Activated T-helper 2 cell treated with anti-CD3 and anti-CD28 coated beads, Interferon-gamma antibody, Interleukin-2, Interleukin-4, amounts not matched to agents 10 μg/mL and 5 μg/mL and 100 μg/mL, durations not matched to agents 14 hours and 24 hours and 36 hours (primary cell): ENCODE results near the gene SGK1. TPM values are rescaled to one million over a fixed set of nuclear protein-coding genes. Genes with fewer than 3 reads are reported as not detected.
"Not testable (repeated sequence)": the region's sequence is repeated elsewhere in the genome, so short reads cannot be mapped to it uniquely, and the experiment has no call there.

Experiments
- DNase-seq: peaks from one replicate; pipeline ENCODE4 v3.0.0; 2021; ENCODE audit warnings: low spot score
- H3K27ac Mint-ChIP-seq: one replicate; pipeline ENCODE4 v1.8.0; 2021; ENCODE audit warnings: mixed read lengths
- H3K27me3 Mint-ChIP-seq: one replicate; pipeline ENCODE4 v1.8.0; 2021; ENCODE audit warnings: low read depth, mixed read lengths
- H3K36me3 Mint-ChIP-seq: one replicate; pipeline ENCODE4 v1.8.0; 2021; ENCODE audit warnings: low read depth, mixed read lengths
- H3K4me1 Mint-ChIP-seq: one replicate; pipeline ENCODE4 v1.8.0; 2021; ENCODE audit warnings: low read depth, mixed read lengths
- H3K4me3 Mint-ChIP-seq: one replicate; pipeline ENCODE4 v1.8.0; 2021; ENCODE audit warnings: low read depth, mild to moderate bottlenecking, moderate library complexity, mixed read lengths
- H3K9me3 Mint-ChIP-seq: one replicate; pipeline ENCODE4 v1.8.0; 2021; ENCODE audit warnings: mixed read lengths
- intact Hi-C: fragments of 100-400 bp; cut with micrococcal nuclease; formaldehyde crosslinking; loops from one replicate; pipeline ENCODE4 v1.15.1; 2023
- total RNA-seq: library from RNA; stranded (reverse); gene quantifications from 2 replicates; pipeline ENCODE4 v1.2.3, GENCODE V29; 2022

SGK1 gene
- total RNA-seq, 1 donor from 2014 or later: 74.0 TPM

GRCh38 chr6:134238960-134239795 lies 78.7 kb downstream of the SGK1 start:
- peaks cover 9% of the 10 kb centered on the region for H3K9me3 Mint-ChIP-seq
- peaks cover 42% of the 10 kb centered on the region for H3K4me1 Mint-ChIP-seq
- no peak for DNase-seq
- no peak overlapping the region for H3K4me3 Mint-ChIP-seq
- peak overlapping the region; percentile 67 for H3K27ac Mint-ChIP-seq
- peaks cover 11% of the 10 kb centered on the region for H3K36me3 Mint-ChIP-seq
- H3K27me3 Mint-ChIP-seq: no peaks in the 10 kb centered on the region
- intact Hi-C loops: no loop called here

- H3K27me3 Mint-ChIP-seq: no peaks in the 10 kb centered on the region
- H3K4me3 Mint-ChIP-seq: no peak overlapping the region
- H3K27ac Mint-ChIP-seq: no peak overlapping the region
- H3K9me3 Mint-ChIP-seq: peaks cover 9% of the 10 kb centered on the region
- peaks cover 43% of the 10 kb centered on the region for H3K4me1 Mint-ChIP-seq
- DNase-seq: no peak
- H3K36me3 Mint-ChIP-seq: peaks cover 11% of the 10 kb centered on the region
- intact Hi-C loops: no loop called here
Measured at GRCh38 chr6:134238006-134238405, 79.9 kb downstream of the SGK1 start.

DNA sequence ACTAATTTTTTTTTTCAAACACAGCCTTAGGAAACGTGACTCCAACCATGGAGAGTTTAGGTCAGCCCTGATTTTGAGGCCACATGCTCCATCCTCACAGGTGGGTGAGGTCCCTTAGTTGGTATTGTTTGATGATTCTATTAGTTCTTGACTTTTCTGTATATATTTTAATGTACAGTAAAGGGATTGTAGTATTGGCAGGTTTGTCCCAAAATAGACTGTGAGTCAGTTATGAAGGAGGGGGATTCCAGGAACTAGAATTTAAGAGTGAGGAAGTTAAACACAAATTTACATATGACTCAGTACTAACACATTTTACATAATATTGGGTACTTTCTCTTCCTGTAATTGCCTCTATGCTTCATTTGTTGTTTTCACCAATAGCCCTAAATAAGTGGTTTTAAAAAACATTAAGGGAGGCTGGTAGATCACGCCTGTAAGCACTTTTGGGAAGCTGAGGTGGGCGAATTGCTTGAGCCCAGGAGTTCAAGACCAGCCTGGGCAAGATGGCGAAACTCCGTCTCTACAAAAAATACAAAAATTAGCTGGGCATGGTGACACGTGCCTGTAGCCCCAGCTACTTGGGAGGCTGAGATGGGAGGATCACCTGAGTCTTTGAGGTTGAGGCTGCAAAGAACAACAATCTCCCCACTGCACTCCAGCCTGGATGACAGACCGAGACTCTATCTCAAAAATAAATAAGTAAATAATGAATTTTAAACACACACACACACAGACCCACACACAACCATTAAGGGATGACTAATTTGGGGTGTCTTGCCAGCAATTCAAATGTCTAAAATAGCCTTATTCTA lies 81.8 kb downstream of the SGK1 start:
- Mint-ChIP-seq H3K4me3 (no peak overlapping the region), H3K36me3 (peaks cover 7% of the 10 kb centered on the region), H3K27ac (peak overlapping the region; percentile 58), H3K9me3 (peaks cover 4% of the 10 kb centered on the region), H3K27me3 (no peaks in the 10 kb centered on the region), H3K4me1 (peaks cover 38% of the 10 kb centered on the region)
- DNase-seq: no peak
- intact Hi-C loops: loop anchor here (1.0 to 2.0 kb wide), 5 partner anchors 11 to 201 kb away; no protein-coding TSS in a partner anchor

DNA sequence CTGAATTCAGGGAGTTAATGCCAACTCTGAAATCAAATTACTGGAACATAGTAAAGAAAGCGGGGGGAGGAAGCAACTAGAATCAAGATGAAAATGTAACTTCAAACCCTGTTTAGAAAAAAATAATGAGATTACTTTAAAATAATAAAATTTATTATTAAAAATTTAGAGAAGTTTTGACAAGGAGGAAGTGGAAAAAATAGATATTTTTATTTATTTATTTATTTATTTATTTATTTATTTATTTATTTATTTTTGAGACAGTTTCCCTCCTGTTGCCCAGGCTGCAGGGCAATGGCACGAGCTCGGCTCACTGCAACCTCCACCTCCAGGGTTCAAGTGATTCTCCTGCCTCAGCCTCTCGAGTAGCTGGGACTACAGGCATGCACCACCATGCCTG lies 82.6 kb downstream of the SGK1 start:
- DNase-seq, H3K4me3 Mint-ChIP-seq, H3K36me3 Mint-ChIP-seq, H3K27me3 Mint-ChIP-seq, H3K9me3 Mint-ChIP-seq, intact Hi-C loops: not testable (repeated sequence)
- Mint-ChIP-seq H3K27ac (peak overlapping the region; percentile 75), H3K4me1 (peaks cover 35% of the 10 kb centered on the region)

DNA sequence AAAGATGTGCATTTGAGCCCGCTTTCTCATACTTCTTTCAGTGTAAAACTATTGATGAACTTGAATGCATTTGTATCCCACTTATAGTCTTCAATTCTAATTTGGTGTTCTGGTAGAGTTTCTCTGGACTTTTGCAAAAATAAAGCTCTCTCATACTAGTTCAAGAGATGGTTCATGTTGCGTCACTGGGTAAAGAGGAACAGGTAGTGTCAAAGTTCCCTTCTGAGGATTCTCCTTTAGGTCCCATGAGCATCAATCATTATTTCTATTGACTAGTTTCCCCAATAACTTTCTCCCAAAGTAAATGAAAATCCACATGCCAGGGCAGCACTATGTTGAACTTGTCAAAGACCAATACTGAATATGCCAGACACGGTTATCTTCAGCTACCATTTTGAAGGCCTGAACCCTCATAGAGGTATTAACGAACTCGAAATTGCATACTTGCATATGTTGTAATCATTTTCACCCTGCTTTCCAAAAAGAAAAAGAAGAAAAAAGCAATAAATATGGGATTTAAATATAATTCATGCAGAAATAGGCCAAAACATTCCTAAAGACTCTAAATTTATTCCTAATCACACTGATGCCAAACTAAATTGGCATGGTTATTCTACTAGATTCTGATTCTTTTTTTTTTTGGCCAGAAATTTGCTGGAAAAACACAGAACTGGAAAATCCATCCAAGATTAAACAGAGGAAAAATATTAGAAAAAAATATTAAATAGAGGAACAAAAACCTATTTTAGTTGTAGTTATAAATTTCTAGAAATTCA lies 84.5 kb downstream of the SGK1 start:
- H3K36me3 Mint-ChIP-seq: no peaks in the 10 kb centered on the region
- intact Hi-C loops: no loop called here

DNA sequence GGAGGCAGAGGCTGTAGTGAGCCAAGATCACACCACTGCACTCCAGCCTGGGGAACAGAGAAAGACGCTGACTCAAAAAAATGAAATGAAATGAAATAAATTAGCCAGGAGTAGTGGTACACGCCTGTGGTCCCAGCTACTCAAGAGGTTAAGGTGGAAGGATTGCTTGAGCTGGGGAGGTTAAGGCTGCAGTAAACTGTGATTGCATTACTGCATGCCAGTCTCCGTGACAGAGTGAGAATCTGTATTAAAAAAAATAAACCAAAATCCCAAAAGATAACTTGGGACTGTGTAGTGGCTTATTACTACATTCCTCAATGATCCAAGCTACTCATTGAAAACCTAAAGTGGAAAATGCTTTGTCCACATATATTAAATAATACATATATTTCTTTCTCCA lies 87.0 kb downstream of the SGK1 start:
- H3K9me3 Mint-ChIP-seq: no peaks in the 10 kb centered on the region
- H3K4me3 Mint-ChIP-seq: no peak overlapping the region
- no peaks in the 10 kb centered on the region for H3K36me3 Mint-ChIP-seq
- no peaks in the 10 kb centered on the region for H3K27me3 Mint-ChIP-seq
- H3K4me1 Mint-ChIP-seq: peaks cover 16% of the 10 kb centered on the region
- intact Hi-C loops: no loop called here
- DNase-seq: no peak
- H3K27ac Mint-ChIP-seq: no peak overlapping the region

More for the DNA sequence above, 84.5 kb downstream of the SGK1 start:
- H3K27me3 Mint-ChIP-seq: no peaks in the 10 kb centered on the region
- peaks cover 4% of the 10 kb centered on the region for H3K9me3 Mint-ChIP-seq
- DNase-seq: no peak
- H3K27ac Mint-ChIP-seq: no peak overlapping the region
- peaks cover 23% of the 10 kb centered on the region for H3K4me1 Mint-ChIP-seq
- no peak overlapping the region for H3K4me3 Mint-ChIP-seq

DNA sequence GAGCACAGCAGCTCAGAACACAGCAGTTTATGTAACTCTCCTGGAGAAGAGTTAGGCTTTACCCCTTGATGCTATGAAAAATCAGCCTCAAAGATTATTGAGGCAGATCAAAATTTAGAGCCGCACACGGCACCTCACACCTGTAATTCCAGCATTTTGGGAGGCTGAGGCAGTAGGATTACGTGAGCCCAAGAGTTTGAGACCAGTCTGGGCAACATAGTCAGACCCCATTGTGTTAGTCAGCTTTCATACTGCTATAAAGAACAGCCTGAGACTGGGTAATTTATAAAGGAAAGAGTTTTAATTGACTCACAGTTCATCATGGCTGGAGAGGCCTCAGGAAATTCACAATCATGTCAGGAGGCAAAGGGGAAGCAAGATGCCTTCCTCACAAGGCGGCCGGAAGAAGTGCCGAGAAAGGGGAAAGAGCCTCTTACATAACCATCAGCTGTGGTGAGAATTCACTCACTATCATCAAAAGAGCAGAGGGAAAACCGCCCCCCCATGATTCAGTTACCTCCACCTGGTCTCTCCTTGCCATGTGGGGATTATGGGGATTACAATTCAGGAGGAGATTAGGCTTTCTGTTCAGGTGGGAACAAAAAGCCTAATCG lies 87.7 kb downstream of the SGK1 start:
- no peak for DNase-seq
- Mint-ChIP-seq H3K27ac (no peak overlapping the region), H3K27me3 (no peaks in the 10 kb centered on the region), H3K9me3 (no peaks in the 10 kb centered on the region), H3K4me3 (no peak overlapping the region), H3K4me1 (peaks cover 12% of the 10 kb centered on the region), H3K36me3 (no peaks in the 10 kb centered on the region)
- intact Hi-C loops: no loop called here

GRCh38 chr6:134229520-134229919 lies 88.4 kb downstream of the SGK1 start:
- H3K27ac Mint-ChIP-seq: no peak overlapping the region
- H3K4me3 Mint-ChIP-seq: no peak overlapping the region
- peaks cover 7% of the 10 kb centered on the region for H3K4me1 Mint-ChIP-seq
- H3K27me3 Mint-ChIP-seq: no peaks in the 10 kb centered on the region
- no peaks in the 10 kb centered on the region for H3K9me3 Mint-ChIP-seq
- intact Hi-C loops: no loop called here
- DNase-seq: no peak
- no peaks in the 10 kb centered on the region for H3K36me3 Mint-ChIP-seq

- H3K36me3 Mint-ChIP-seq: no peaks in the 10 kb centered on the region
- H3K4me3 Mint-ChIP-seq: no peak overlapping the region
- no peak for DNase-seq
- H3K9me3 Mint-ChIP-seq: no peaks in the 10 kb centered on the region
- intact Hi-C loops: no loop called here
- no peaks in the 10 kb centered on the region for H3K27me3 Mint-ChIP-seq
- H3K4me1 Mint-ChIP-seq: no peaks in the 10 kb centered on the region
- H3K27ac Mint-ChIP-seq: no peak overlapping the region
Measured at GRCh38 chr6:134223796-134224420, 94.0 kb downstream of the SGK1 start.

GRCh38 chr6:134221250-134221649 lies 96.7 kb downstream of the SGK1 start:
- intact Hi-C loops: no loop called here
- no peaks in the 10 kb centered on the region for H3K36me3 Mint-ChIP-seq
- DNase-seq: no peak
- no peak overlapping the region for H3K27ac Mint-ChIP-seq
- H3K4me3 Mint-ChIP-seq: no peak overlapping the region
- no peaks in the 10 kb centered on the region for H3K27me3 Mint-ChIP-seq
- no peaks in the 10 kb centered on the region for H3K4me1 Mint-ChIP-seq
- H3K9me3 Mint-ChIP-seq: no peaks in the 10 kb centered on the region

DNA sequence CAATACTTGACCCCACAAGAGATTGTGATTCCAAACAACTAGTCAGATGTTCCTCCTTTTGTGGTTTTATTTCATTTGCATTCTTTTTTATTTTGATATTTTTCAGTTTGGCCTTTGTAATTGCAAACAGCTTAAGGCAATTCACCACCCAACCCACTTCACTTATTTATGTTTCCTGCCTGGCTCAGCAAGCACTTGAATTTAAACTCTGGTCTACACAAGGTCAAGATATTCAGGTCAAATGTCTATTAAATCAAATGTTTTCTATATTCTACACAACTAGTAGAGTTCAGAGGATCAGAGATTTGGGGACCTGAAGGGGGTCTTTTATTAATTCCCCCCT lies 100.1 kb downstream of the SGK1 start:
- Mint-ChIP-seq H3K9me3 (no peaks in the 10 kb centered on the region), H3K27me3 (no peaks in the 10 kb centered on the region), H3K4me3 (no peak overlapping the region), H3K27ac (no peak overlapping the region), H3K36me3 (no peaks in the 10 kb centered on the region), H3K4me1 (no peaks in the 10 kb centered on the region)
- DNase-seq: no peak
- intact Hi-C loops: no loop called here

GRCh38 chr6:134217105-134217797 lies 100.7 kb downstream of the SGK1 start:
- no peaks in the 10 kb centered on the region for H3K36me3 Mint-ChIP-seq
- no peaks in the 10 kb centered on the region for H3K4me1 Mint-ChIP-seq
- no peak overlapping the region for H3K27ac Mint-ChIP-seq
- H3K9me3 Mint-ChIP-seq: no peaks in the 10 kb centered on the region
- intact Hi-C loops: no loop called here
- no peak for DNase-seq
- no peak overlapping the region for H3K4me3 Mint-ChIP-seq
- H3K27me3 Mint-ChIP-seq: no peaks in the 10 kb centered on the region
